Measurements from ENCODE around the gene RLBP1.

GRCh38 chr15:89199746-89200145, 21.6 kb downstream of the RLBP1 start:
- TF ChIP-seq, protein P1, sequence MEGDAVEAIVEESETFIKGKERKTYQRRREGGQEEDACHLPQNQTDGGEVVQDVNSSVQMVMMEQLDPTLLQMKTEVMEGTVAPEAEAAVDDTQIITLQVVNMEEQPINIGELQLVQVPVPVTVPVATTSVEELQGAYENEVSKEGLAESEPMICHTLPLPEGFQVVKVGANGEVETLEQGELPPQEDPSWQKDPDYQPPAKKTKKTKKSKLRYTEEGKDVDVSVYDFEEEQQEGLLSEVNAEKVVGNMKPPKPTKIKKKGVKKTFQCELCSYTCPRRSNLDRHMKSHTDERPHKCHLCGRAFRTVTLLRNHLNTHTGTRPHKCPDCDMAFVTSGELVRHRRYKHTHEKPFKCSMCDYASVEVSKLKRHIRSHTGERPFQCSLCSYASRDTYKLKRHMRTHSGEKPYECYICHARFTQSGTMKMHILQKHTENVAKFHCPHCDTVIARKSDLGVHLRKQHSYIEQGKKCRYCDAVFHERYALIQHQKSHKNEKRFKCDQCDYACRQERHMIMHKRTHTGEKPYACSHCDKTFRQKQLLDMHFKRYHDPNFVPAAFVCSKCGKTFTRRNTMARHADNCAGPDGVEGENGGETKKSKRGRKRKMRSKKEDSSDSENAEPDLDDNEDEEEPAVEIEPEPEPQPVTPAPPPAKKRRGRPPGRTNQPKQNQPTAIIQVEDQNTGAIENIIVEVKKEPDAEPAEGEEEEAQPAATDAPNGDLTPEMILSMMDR (IDR thresholded peaks at IDR 0.05): no peak
- no peak for TF ChIP-seq POLR2AphosphoS5 (IDR thresholded peaks at IDR 0.05)

All from esophagus muscularis mucosa (tissue), 3 donors.